H9 (cell line): Measurements from ENCODE around the gene CACNB3. TPM values are rescaled to one million over a fixed set of nuclear protein-coding genes. Genes with fewer than 3 reads are reported as not detected.

Source experiments
- DNase-seq: peaks from one replicate; pipeline ENCODE4 v3.0.0-alpha.2; 2017
- H2AFZ ChIP-seq: one replicate; pipeline ENCODE4 v1.6.1; 2013; ENCODE audit warnings: mild to moderate bottlenecking, low read length, control low read depth, moderate library complexity
- H2AK5ac ChIP-seq: 2 replicates; pipeline ENCODE4 v1.6.1; 2013; ENCODE audit warnings: low read length, control low read depth, mixed read lengths; ENCODE audit not compliant: insufficient read length
- H2BK120ac ChIP-seq: one replicate; pipeline ENCODE4 v1.6.1; 2013; ENCODE audit warnings: low read depth, mild to moderate bottlenecking, low read length, control low read depth, inconsistent platforms; ENCODE audit not compliant: poor library complexity, severe bottlenecking
- H2BK12ac ChIP-seq: 2 replicates; pipeline ENCODE4 v1.6.1; 2013; ENCODE audit warnings: low read length, control low read depth, mixed read lengths, low read depth; ENCODE audit not compliant: insufficient read length
- H2BK15ac ChIP-seq: 2 replicates; pipeline ENCODE4 v1.6.1; 2013; ENCODE audit warnings: low read depth, low read length, control low read depth
- H2BK20ac ChIP-seq: one replicate; pipeline ENCODE4 v1.6.1; 2013; ENCODE audit warnings: low read depth, mild to moderate bottlenecking, low read length, control low read depth, inconsistent platforms; ENCODE audit not compliant: poor library complexity, severe bottlenecking
- H2BK5ac ChIP-seq: 2 replicates; pipeline ENCODE4 v1.6.1; 2013; ENCODE audit warnings: low read length, control low read depth, mixed read lengths; ENCODE audit not compliant: insufficient read length
- H3K14ac ChIP-seq: 2 replicates; pipeline ENCODE4 v1.6.1; 2013; ENCODE audit warnings: low read length, control low read depth; ENCODE audit not compliant: insufficient read depth
- H3K18ac ChIP-seq: 2 replicates; pipeline ENCODE4 v1.6.1; 2013; ENCODE audit warnings: low read depth, mild to moderate bottlenecking, mixed read lengths, low read length, control low read depth; ENCODE audit not compliant: insufficient read length
- H3K23ac ChIP-seq: 2 replicates; pipeline ENCODE4 v1.6.1; 2013; ENCODE audit warnings: low read length, control low read depth, mixed read lengths, low read depth; ENCODE audit not compliant: insufficient read length
- H3K23me2 ChIP-seq: 2 replicates; pipeline ENCODE4 v1.6.1; 2013; ENCODE audit warnings: low read depth, mild to moderate bottlenecking, mixed read lengths, low read length, control low read depth; ENCODE audit not compliant: insufficient read length, poor library complexity, severe bottlenecking
- H3K27ac ChIP-seq: 2 replicates; pipeline ENCODE4 v1.5.1; 2013; ENCODE audit warnings: low read length, control low read depth, mixed read lengths, low read depth; ENCODE audit not compliant: insufficient read length
- H3K27me3 ChIP-seq: 2 replicates; pipeline ENCODE4 v1.6.1; 2013; ENCODE audit warnings: low read length, control low read depth, inconsistent platforms; ENCODE audit not compliant: insufficient read depth
- H3K4ac ChIP-seq: 2 replicates; pipeline ENCODE4 v1.6.1; 2013; ENCODE audit warnings: low read depth, mild to moderate bottlenecking, control low read depth, inconsistent platforms, low read length, moderate library complexity
- H3K4me1 ChIP-seq: 2 replicates; pipeline ENCODE4 v1.6.1; 2013; ENCODE audit warnings: low read length, control low read depth, inconsistent platforms; ENCODE audit not compliant: insufficient read depth
- H3K4me2 ChIP-seq: 2 replicates; pipeline ENCODE4 v1.6.1; 2013; ENCODE audit warnings: low read length, control low read depth, mixed read lengths; ENCODE audit not compliant: insufficient read length, insufficient read depth
- H3K56ac ChIP-seq: 2 replicates; pipeline ENCODE4 v1.6.1; 2013; ENCODE audit warnings: low read depth, mild to moderate bottlenecking, mixed read lengths, low read length, control low read depth; ENCODE audit not compliant: insufficient read length
- H3K79me1 ChIP-seq: 2 replicates; pipeline ENCODE4 v1.6.1; 2013; ENCODE audit warnings: low read depth, mild to moderate bottlenecking, moderate library complexity, low read length, control low read depth, inconsistent platforms; ENCODE audit not compliant: insufficient read depth, poor library complexity, severe bottlenecking
- H3K79me2 ChIP-seq: 2 replicates; pipeline ENCODE4 v1.6.1; 2013; ENCODE audit warnings: low read length, control low read depth, inconsistent platforms; ENCODE audit not compliant: insufficient read depth
- H3K9ac ChIP-seq: 2 replicates; pipeline ENCODE4 v1.6.1; 2013; ENCODE audit warnings: low read length, control low read depth, mixed read lengths; ENCODE audit not compliant: insufficient read length; ENCODE audit errors: extremely low read depth
- H3K9me3 ChIP-seq: one replicate; pipeline ENCODE4 v1.6.1; 2013; ENCODE audit warnings: low read depth, low read length, inconsistent platforms; ENCODE audit not compliant: control insufficient read depth
- H3T11ph ChIP-seq: one replicate; pipeline ENCODE4 v1.6.1; 2013; ENCODE audit warnings: mild to moderate bottlenecking, low read length, control low read depth, inconsistent platforms
- H4K20me1 ChIP-seq: one replicate; pipeline ENCODE4 v1.6.1; 2013; ENCODE audit not compliant: control insufficient read depth, insufficient read length, insufficient read depth
- H4K5ac ChIP-seq: 2 replicates; pipeline ENCODE4 v1.6.1; 2013; ENCODE audit warnings: low read depth, mild to moderate bottlenecking, mixed read lengths, low read length, control low read depth; ENCODE audit not compliant: insufficient read length
- H4K8ac ChIP-seq: replicated peaks from 2 replicates; pipeline ENCODE4 v1.6.1; 2013; ENCODE audit warnings: low read length, control low read depth, mixed read lengths, low read depth; ENCODE audit not compliant: insufficient read length
- H4K91ac ChIP-seq: 2 replicates; pipeline ENCODE4 v1.6.1; 2013; ENCODE audit warnings: low read depth, mild to moderate bottlenecking, moderate library complexity, mixed read lengths, low read length, control low read depth; ENCODE audit not compliant: insufficient read length
- H3K27ac Mint-ChIP-seq, 3 experiments: 2 replicates in 2 of 3; 3 replicates in 1 of 3; pipeline ENCODE4 v1.8.0; 2020 to 2021; ENCODE audit warnings: mixed read lengths in 3 of 3, mild to moderate bottlenecking in 1 of 3, moderate library complexity in 1 of 3
- H3K27me3 Mint-ChIP-seq: 2 replicates; pipeline ENCODE4 v1.8.0; 2021; ENCODE audit warnings: low read depth, mild to moderate bottlenecking, moderate library complexity, mixed read lengths
- H3K36me3 Mint-ChIP-seq, 3 experiments: 2 replicates in 2 of 3; 3 replicates in 1 of 3; pipeline ENCODE4 v1.8.0; 2020 to 2021; ENCODE audit warnings: low read depth in 3 of 3, mixed read lengths in 3 of 3; ENCODE audit not compliant: insufficient read depth in 1 of 3
- H3K4me1 Mint-ChIP-seq, 2 experiments: 2 replicates each; pipeline ENCODE4 v1.8.0; 2020; ENCODE audit warnings: mixed read lengths in 2 of 2
- H3K4me3 Mint-ChIP-seq, 2 experiments: 2 replicates in 1 of 2; 3 replicates in 1 of 2; pipeline ENCODE4 v1.8.0; 2020 to 2021; ENCODE audit warnings: mild to moderate bottlenecking in 2 of 2, mixed read lengths in 2 of 2, moderate library complexity in 1 of 2
- H3K9me3 Mint-ChIP-seq, 2 experiments: 2 replicates in 1 of 2; 3 replicates in 1 of 2; pipeline ENCODE4 v1.8.0; 2020; ENCODE audit warnings: mild to moderate bottlenecking in 2 of 2, mixed read lengths in 2 of 2, moderate library complexity in 1 of 2
- WGBS: extraction: QIAGEN DNeasy Blood & Tissue Kit; methylation state at CpG from one replicate; pipeline ENCODE4 v1.1.7; 2013; ENCODE audit warnings: missing lambda C conversion rate, low lambda C conversion rate, mixed read lengths; ENCODE audit not compliant: insufficient read length; ENCODE audit errors: extremely low coverage; 5-methylcytosine and 5-hydroxymethylcytosine counted together
- total RNA-seq: library from RNA; stranded (reverse); gene quantifications from 2 replicates; pipeline ENCODE4 v1.2.1, GENCODE V29; 2021
- TF ChIP-seq, protein P1 (sequence below): fragments of 200-600 bp; sonication (generic); conservative IDR thresholded peaks from 3 replicates; pipeline ENCODE4 v1.8.0; 2021; ENCODE audit warnings: antibody characterized with exemption, mild to moderate bottlenecking

Gene CACNB3
- total RNA-seq, 1 experiment from 2014 or later, result 35.1 TPM

DNA sequence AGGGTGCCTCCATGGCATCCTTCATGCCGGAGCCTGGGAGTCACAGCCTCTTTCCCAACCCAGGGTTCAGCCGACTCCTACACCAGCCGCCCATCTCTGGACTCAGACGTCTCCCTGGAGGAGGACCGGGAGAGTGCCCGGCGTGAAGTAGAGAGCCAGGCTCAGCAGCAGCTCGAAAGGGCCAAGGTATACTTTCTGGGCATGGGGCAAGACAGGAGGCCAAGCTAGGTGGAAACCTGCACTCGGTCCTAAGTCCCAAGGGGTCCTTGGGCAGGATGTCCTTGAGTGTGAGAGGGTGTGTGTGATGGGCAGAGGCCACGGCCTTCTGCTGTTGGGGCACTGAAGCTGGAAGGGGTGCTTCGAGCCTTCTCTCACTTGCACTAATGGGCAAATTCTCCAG lies 5.0 kb downstream of the CACNB3 start:
- Histone ChIP-seq H3K23me2 (peaks cover 4% of the 10 kb centered on the region), H3K9me3 (no peaks in the 10 kb centered on the region), H3K27me3 (no peaks in the 10 kb centered on the region; the same call in 1 of the 2 replicates), H3K79me1 (no peaks in the 10 kb centered on the region), H2BK15ac (no peak overlapping the region), H2AK5ac (no peak overlapping the region), H3K23ac (no peak overlapping the region), H3K9ac (no peak overlapping the region), H3K18ac (no peak overlapping the region), H2BK20ac (no peak overlapping the region), H2AFZ (no peak overlapping the region), H3K14ac (no peak overlapping the region), H3K4ac (no peak overlapping the region), H3K27ac (no peak overlapping the region), H3K79me2 (no peaks in the 10 kb centered on the region), H3T11ph (no peak overlapping the region), H4K91ac (no peak overlapping the region), H3K4me1 (no peaks in the 10 kb centered on the region), H3K56ac (no peak overlapping the region), H4K8ac (no peak overlapping the region), H2BK12ac (no peak overlapping the region), H4K5ac (no peak overlapping the region), H3K4me2 (no peak overlapping the region), H4K20me1 (no peaks in the 10 kb centered on the region), H2BK5ac (no peak overlapping the region), H2BK120ac (no peak overlapping the region)
- H3K9me3 Mint-ChIP-seq, result no peaks in the 10 kb centered on the region
- peaks cover 32 to 42% of the 10 kb centered on the region in 2 experiments for H3K4me1 Mint-ChIP-seq
- H3K27me3 Mint-ChIP-seq, result peaks cover 10% of the 10 kb centered on the region
- H3K27ac Mint-ChIP-seq, result no peak overlapping the region
- TF ChIP-seq, protein P1, sequence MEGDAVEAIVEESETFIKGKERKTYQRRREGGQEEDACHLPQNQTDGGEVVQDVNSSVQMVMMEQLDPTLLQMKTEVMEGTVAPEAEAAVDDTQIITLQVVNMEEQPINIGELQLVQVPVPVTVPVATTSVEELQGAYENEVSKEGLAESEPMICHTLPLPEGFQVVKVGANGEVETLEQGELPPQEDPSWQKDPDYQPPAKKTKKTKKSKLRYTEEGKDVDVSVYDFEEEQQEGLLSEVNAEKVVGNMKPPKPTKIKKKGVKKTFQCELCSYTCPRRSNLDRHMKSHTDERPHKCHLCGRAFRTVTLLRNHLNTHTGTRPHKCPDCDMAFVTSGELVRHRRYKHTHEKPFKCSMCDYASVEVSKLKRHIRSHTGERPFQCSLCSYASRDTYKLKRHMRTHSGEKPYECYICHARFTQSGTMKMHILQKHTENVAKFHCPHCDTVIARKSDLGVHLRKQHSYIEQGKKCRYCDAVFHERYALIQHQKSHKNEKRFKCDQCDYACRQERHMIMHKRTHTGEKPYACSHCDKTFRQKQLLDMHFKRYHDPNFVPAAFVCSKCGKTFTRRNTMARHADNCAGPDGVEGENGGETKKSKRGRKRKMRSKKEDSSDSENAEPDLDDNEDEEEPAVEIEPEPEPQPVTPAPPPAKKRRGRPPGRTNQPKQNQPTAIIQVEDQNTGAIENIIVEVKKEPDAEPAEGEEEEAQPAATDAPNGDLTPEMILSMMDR, result no peak
- peaks cover 2 to 46% (median 23%) of the 10 kb centered on the region in 3 experiments; a peak in 5 of 7 replicates for H3K36me3 Mint-ChIP-seq
- peak overlapping the region in 1 of 2 experiments; percentile 40; a peak in 1 of 5 replicates for H3K4me3 Mint-ChIP-seq
- WGBS, result no CpG with 5 or more reads among the region's 11 CpGs
- no peak for DNase-seq
